NCI-H1694 treated with DMSO at 0.1 percent for 48 hours (cell line): ENCODE measurements around the gene PCK1.
"Not testable (repeated sequence)": the region's sequence is repeated elsewhere in the genome, so short reads cannot be mapped to it uniquely, and the experiment has no call there.

Experiments
- DNase-seq: peaks from one replicate; lab custom pipeline; 2025; lab: John Stamatoyannopoulos, UW

The PCK1 gene

DNA sequence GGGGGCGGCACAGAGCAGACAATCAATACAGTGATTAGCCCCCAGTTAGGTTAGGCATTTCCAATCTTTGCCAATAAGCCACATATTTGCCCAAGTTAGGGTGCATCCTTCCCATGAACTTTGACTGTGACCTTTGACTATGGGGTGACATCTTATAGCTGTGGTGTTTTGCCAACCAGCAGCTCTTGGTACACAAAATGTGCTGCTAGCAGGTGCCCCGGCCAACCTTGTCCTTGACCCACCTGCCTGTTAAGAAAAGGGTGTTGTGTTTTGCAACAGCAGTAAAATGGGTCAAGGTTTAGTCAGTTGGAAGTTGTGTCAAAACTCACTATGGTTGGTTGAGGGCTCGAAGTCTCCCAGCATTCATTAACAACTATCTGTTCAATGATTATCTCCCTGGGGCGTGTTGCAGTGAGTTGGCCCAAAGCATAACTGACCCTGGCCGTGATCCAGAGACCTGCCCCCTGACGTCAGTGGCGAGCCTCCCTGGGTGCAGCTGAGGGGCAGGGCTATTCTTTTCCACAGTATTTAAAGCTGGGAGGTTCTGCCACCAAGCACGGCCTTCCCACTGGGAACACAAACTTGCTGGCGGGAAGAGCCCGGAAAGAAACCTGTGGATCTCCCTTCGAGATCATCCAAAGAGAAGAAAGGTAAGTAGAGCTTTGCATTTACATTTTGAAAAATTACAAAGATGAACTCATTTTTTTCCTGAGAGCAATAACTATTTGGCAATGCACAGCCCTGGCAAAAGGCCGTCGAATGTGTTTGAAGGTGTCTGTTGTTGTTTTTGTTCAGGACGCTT lies at the start of gene PCK1:
Gene PCK1 (plus strand): TSS at position 557 of the 802 bp plus-strand sequence. CDS start 302 bp downstream, outside the sequence.
- no peak for DNase-seq

DNA sequence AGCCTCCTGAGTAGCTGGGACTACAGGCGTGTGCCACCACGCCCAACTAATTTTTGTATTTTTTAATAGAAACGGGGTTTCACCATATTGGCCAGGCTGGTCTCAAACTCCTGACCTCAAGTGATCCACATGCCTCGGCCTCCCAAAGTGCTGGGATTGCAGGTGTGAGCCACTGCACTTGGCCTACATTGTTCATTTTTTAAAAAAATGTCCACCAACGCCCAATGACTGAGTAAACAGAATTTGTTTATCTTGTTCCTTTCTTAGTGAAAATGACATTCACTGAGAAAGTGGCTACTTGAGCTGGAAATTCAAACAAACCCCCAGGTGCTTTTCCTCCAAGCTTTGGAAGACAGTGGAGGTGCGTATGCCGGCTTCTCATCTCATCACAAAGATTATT lies 49.2 kb upstream of the PCK1 start:
- not testable (repeated sequence) for DNase-seq

DNA sequence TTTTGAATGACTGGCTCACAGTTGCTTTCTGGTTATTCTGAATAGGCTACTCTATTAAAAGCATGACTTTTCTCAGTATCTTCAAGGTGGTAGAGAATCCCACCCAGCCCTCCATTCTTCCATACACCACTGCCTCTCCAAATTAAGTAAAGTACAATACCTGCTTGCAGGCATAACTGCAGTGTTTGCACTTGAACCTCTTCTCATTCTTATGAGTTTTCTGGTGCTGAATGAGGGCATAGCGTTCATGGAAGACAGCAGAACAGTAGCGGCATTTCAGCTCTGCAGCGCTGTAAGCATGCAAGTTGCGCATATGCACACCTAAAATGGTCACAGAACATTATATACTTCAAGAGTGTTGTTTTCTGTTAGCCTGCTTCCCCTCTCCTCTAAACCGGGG lies 48.5 kb upstream of the PCK1 start:
- no peak for DNase-seq

DNA sequence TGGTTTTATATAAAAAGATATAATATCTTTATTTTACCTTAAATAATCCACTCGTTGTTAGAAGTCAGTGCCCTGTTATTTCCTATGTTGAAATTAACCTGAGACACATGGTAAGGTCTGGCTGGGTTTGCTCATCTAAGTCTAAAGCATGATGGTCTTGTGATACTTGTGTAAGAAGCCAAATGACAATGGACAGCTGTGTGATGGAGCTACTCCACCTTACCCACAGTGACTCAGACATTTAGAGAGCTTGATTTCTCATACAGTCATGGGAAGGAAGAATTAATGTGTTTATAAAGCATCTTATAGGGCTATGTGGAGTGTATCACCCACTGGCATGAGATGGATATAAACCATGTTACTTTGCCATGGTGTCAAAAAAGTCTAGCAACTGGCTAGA lies 47.7 kb upstream of the PCK1 start:
- DNase-seq: no peak

DNA sequence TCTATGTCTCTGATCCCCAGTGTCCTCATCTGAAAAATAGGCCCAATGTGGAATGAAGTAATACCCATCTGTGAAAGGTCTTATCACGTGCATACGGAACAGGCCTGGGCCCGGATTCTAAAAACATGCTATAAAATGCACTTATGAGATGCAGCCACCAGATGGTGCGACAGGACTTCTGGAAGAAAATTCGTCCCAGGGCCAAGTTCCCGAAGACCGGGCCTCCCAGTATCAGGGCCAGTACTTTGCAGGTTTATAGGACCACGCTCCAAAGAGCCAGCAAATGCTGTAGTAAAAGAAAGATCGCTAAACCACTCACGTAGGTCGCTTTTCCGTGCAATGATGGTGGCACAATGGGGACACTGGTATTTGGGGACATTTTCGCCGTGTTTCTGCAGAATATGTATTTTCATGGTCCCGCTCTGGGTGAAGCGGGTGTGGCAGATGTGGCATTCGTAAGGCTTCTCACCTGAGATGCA lies 46.6 kb upstream of the PCK1 start:
- peak; percentile 16 for DNase-seq

DNA sequence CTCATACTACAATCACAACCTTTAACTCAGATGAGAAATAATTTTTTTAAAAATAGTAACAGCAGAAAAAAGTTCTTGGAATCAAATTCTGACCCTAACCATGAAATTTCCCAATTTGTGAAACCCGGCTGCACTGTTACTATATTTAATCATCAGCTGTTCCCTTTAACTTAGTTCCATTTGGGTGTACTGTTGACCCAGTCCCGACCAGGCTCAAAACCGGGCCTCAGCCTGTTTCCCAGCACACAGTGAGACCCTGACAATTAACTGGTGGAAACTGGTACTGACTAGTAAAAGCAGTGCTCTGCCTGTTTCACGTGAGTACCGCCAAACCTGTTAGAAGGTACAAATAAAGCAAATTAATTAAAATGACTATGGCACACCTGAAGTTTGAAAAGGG lies 43.0 kb upstream of the PCK1 start:
- no peak for DNase-seq

DNA sequence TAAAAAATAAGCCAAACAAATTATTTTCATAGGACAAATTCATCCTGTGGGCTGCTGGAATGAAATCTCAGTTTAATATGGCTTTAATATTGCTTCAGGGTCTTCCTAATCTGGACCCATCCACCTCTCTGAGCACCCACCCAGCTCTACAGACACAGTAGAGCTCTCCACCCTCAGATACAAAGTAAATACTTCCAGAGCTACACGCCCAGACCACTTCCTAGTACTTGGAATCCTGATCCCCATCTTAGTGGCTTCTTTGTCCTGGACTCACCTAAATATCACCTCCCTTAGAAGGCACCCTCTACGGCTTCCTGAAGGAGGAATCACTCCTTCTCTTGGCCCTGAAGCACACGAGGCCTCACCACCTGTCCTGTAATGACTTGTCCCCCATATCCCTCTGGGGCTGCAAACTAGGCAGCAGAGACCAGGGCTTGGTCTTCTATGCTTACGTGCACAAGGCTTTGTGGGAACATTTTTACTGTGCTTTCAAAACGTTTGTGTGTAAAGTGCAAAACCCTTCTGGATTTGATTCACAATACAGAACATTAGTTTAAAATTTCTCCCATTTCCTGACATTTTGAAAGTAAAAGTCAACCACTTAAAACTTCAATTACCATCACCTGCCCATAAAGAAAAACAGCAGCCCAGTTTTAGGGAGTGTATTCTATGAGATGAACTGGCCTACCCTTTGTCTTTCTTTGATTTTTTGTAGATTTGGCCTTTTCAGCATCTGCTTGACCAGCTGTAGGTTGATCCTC lies 38.4 kb upstream of the PCK1 start:
- DNase-seq: no peak

DNA sequence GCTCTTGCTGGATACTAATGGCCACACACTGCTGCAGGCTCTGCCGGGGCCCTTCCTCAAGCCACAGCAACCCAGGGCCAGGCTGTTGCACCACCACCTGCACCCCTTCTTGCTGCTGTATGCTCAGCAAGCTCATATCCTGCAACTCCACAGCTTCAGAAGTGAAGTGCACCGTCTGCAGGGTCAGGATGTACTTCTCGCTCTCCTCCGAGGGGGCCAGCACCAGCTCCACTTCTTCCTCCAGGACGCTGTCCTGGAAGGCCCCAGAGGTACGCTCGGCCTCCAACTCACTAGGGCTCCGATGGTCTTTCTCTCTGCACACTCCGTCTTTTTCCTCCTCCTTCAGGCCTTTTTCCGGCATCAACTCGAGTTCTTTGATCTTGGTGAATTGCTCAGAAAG lies 37.1 kb upstream of the PCK1 start:
- no peak for DNase-seq

DNA sequence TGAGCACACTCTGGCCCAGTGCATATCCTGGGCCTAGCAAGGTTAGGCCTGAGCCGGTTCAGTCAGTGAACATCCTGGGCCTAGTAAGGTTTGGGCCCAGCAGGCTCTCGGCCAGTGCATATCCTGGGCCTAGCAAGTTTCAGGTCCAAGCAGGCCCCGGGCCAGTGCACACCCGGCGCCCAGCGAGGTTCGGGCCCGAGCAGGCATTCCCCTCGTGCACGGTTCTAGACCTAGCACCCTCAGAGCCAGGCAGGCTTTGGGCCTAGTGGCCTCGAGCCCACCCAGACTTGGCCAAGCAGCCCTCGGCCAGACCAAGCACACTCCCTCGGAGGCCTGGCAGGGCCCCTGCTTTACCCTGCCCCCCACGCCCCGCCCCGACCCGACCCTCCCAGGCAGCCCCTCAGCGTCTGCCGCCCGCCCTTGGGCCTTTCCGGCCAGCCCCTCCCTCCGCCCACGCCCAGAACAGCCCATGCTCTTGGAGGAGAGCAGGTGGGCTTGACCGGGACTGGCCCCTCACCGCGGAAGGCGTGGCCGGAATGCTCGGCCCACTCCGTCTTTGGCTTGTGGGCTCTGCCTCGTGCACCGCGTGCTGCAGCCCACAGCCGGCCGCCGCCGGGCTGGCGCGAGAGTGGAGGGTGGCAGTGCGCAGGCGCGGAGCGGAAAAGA lies 36.3 kb upstream of the PCK1 start, which contains the start of gene CTCFL:
Gene CTCFL (minus strand): TSS at position 630 of the 666 bp plus-strand sequence. CDS start 935 bp downstream, outside the sequence.
- DNase-seq: no peak

DNA sequence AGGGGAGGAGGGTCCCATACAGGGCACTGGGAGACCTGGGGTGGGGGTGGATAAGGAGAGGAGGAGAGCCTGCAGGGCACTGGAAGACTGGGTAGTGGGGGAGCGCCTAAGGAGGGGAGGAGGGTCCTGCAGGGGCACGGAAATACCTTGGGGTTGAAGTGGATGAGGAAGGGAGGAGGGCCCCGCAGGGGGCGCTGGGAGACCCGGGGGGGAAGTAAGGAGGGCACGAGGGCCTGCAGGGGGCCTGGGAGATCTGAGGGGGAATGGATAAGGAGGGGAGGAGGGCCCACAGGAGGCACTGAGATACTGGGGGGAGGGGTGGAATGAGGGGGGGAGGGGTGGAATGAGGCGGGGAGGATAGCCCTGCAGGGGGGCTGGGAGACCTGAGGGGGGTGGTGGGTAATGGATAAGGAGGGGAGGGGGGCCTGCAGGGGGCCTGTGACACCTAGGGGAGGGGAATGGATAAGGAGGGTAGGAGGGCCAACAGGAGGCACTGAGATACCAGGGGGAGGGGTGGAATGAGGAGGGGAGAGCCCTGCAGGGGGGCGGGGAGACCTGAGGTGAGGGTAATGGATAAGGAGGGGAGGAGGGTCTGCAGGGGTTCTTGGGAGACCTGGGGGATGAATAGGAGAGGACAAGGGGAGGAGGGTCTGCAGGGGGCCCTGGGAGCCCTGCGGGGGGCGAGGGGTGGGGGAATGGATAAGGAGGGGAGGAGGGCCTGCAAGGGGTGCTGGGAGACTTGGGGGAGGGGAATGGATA lies 35.4 kb upstream of the PCK1 start:
- no peak for DNase-seq

DNA sequence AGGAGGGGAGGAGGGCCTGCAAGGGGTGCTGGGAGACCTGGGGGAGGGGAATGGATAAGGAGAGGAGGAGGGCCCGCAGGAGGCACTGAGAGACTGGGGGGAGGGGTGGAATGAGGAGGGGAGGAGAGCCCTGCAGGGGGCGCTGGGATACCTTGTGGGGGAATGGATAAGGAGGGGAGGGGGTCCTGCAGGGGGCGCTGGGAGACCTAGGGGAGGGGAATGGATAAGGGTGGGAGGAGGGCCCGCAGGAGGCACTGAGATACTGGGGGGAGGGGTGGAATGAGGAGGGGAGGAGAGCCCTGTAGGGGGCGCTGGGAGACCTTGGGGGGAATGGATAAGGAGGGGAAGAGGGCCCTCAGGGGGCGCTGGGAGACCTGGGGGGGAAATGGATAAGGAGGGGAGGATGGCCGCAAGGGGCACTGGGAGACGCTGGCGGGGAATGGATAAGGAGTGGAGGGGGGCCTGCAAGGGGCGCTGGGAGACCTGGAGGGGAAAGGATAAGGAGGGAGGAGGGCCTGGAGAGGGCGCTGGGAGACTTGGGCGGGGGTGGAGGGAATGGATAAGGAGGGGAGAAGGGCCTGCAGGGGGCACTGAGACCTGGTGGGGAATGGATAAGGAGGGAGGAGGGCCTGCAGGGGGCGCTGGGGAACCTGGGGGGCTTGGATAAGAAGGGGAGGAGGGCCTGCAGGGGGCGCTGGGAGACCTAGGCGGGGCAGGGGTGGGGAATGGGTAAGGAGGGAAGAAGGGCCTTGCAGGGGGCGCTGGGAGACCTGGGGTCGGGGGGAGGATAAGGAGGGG lies 34.6 kb upstream of the PCK1 start:
- no peak for DNase-seq

DNA sequence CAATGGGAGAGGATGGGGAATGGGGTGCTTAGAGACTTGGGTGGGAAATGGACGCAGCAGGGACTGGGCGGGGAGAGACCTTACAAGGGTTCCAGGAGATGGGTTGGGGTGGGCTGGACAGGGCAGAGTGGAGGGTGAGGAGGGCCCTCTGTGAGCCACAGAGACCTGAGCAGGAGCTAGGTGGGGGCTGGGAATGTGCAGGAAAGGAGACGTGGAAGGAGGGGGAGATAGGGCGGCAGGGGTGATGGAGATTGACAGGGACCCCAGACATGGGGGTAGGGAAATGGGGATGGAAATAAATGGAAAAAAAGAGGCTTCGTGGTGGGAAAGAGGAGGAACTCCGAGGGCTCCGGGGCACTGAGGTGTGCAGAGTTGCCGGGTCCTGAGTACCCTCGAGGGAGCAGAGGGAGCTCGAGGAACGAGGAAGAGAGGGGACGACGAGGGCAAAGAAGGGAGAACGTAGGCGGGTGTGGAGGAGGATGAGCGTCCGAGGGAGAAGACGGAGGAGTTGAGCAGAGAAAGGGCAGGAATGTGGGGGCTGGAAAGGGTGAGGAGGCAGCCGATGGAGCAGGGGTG lies 33.9 kb upstream of the PCK1 start:
- DNase-seq: no peak

DNA sequence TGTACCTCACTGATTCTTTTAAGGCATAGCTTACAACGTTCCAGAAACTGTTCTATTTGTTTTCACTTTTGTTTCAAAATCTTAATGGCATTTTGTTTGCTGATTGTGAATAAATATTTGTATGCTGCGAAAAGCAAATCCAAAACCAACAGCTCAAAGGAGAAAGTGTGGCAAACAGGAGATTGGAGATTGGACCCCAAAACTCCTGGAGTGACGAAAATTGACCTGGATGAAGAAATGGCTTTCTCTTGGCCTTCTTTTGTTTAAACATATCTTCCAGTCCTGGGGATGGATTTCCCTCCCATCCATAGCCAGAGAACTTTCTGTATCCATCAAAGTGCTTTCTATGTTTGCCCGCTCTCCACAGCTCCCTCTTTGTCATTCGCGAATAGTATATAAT lies 33.2 kb upstream of the PCK1 start:
- DNase-seq: no peak

DNA sequence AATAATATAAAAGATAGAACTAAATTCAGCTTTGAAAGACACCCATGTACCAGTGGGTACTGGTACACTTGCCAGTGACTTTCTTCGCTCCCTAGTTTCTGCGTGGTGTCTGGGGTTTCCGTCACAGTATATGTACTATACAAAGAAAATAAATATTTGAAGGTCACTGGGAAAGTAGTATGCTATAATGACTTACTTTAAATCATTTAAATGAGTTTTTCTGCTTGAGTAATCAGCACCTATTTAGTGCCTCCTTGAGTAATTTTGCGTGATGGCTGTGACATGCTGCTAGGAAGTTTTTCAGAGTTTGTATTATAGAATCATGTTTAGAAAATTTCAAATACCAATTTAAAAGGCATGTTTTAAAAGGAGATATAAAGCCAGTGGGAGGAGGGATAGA lies 32.8 kb upstream of the PCK1 start:
- no peak for DNase-seq

DNA sequence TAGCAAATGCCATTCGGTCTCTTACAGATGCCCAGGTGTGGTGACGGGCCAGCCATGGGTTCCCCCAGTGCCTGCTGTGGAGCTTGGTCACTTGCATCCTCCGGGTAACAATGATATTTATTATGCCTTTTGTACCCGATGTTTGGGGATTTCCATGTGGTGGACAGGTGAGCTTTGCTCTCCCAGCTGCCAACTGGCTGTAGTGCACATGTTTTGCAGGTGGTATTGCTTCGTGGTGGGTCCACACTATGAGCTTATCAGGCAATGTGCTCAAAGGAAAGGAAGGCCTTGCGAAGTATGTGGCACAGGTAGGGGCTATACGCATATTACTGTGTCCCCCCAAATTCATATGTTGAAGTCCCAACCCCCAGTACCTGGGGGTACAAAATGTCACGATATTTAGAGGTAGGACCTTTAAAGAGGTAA lies 31.7 kb upstream of the PCK1 start:
- DNase-seq: no peak

DNA sequence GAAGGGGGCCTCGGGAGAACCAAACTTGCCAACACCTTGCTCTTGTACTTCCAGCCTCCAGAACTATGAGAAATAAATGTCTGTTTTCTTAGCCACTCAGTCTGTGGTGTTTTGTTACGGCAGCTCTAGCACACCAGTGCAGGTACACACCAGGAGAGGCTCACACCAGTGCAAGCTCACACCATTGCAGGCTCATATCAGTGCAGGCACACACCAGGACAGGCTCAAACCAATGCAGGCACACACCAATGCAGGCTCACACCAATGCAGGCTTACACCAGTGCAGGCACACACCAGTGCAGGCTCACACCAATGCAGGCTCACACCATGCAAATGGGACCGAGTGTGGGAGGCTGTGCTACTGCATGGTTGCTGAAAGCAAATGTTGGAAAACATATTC lies 31.1 kb upstream of the PCK1 start:
- no peak for DNase-seq

DNA sequence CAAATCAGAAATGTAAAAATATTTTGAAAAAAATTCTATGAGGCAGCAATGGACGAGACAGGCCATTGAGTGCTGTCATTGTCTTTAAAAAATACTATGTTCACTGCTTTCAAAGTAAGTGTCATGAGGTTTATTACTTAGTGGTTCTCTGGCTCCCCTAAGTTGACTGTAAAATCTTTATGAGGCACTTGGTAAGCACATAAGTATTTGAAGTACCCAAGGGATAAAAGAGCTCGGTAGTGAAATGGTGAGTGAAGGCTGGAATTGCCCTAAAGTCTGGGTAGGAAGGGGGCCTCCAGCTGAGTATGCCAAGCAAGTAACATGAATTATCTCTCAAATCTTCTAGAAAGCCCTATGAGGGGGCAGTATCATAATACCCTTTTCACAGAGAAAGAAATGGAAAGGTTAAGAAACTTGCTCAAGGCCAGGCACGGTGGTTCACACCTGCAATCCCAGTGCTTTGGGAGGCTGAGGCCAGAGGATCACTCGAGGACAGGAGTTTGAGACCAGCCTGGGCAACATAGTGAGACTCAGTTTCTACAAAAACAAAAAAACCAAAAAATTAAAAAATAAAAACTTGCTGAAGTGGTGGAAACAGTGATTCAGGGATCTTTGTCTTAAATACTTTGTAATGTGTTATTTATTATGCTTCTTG lies 30.5 kb upstream of the PCK1 start:
- no peak for DNase-seq

DNA sequence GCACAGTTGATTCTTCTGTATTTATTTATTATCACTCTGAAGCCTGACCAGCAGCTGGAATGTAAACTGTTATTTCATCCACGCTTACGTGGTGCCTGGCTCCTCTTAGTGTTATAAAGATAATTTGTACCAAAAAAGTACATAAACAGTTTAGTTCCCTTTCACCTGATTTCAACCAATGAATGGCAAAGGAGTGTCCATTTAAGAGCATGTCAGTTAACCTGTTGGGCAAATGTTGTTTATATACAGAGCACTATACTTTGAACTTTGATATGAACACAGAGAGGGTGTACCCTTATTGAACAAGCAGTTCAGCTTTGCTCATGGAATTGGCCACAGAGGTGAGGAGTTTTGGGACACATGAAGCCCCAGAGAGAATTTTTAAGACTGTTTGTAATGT lies 28.8 kb upstream of the PCK1 start:
- DNase-seq: no peak

DNA sequence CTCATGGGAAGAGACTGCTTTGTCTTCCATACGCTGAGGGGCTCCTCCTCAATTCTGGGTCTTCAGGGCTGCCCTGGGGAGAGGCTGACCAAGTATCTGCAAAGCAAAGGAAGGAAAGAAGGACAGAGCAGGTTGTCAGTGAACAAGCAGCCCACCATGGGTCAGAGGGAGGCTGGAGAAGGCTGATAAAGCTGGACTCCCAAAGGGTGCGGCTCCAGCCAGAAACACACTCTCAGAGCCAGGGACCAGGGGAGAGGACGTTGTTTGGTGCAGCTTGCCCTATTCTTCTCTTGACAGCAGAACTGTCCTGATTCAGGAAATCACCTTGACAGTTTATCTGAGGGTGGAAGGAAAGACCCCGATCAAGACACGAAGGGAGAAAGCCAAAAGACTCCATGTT lies 25.6 kb upstream of the PCK1 start:
- no peak for DNase-seq

DNA sequence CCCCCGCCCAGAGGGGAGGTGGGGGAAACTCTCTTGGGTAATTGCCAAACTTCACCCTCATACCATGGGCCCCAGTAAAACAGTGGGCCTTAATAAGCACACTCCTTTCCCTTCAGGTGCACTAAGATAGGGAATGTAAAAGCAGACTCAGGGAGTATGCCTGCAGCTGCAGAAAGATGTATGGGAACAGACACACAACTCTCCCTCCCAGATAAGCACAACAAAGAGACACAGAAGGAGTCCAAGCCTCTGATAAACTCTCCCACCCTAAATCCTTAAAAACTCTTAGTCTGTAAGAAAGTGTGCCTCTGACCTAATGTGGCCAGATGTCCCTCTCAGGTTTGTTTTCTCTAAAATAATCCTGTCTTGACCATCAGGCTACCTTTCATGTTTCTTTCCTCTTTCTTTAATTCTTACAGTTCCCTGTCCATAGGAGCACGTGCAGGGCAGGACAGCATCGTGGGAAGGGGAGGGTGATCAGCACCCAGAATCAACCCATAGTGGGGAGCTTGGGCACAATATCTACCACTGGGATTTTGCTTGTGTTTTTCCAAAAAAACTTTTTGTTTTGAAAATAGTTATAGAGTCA lies 24.7 kb upstream of the PCK1 start:
- DNase-seq: no peak
